SK-N-SH (cell line): ENCODE results near the gene LRRC8E. TPM values are rescaled to one million over a fixed set of nuclear protein-coding genes. Genes with fewer than 3 reads are reported as not detected.
"Not testable (repeated sequence)": the region's sequence is repeated elsewhere in the genome, so short reads cannot be mapped to it uniquely, and the experiment has no call there.

Experiments used
- CTCF ChIA-PET: fragments of 300-600, 350-600 bp; formaldehyde crosslinking; extraction: SDS; loops from one replicate; lab custom pipeline; 2021; lab: Yijun Ruan, JAX
- POLR2A ChIA-PET: fragments of 350-600 bp; sonication (Branson Sonifier 250); formaldehyde crosslinking; extraction: SDS; loops from one replicate; lab custom pipeline; 2020; ENCODE audit warnings: antibody characterized with exemption, inconsistent platforms; lab: Yijun Ruan, JAX
- DNase-seq: peaks from one replicate; pipeline ENCODE4 v3.0.0; 2012
- H2AFZ ChIP-seq: fragments of 200-600 bp; sonication (generic); 2 replicates; pipeline ENCODE4 v1.8.1; 2016; ENCODE audit warnings: antibody characterized with exemption, mild to moderate bottlenecking, low read depth
- H3F3A ChIP-seq: fragments of 200-600 bp; sonication (generic); replicated peaks from 2 replicates; pipeline ENCODE3; 2016; ENCODE audit warnings: antibody characterized with exemption, mild to moderate bottlenecking; ENCODE audit not compliant: insufficient read depth
- H3K27ac ChIP-seq, 2 experiments: fragments of 200-500 bp in 1 of 2; fragments of 200-600 bp in 1 of 2; sonication (Bioruptor generic) in 1 of 2; sonication (generic), shearing (Covaris generic) in 1 of 2; 2 replicates each; pipeline versions ENCODE4 v1.5.1 to v1.6.1; 2014 to 2016; ENCODE audit warnings: low read depth in 2 of 2, inconsistent platforms in 1 of 2, low read length in 1 of 2, mild to moderate bottlenecking in 1 of 2, mixed read lengths in 1 of 2
- H3K27me3 ChIP-seq: fragments of 200-600 bp; sonication (generic), shearing (Covaris generic); 2 replicates; pipeline ENCODE4 v1.6.1; 2016; ENCODE audit warnings: mixed run types; ENCODE audit not compliant: insufficient read depth
- H3K36me3 ChIP-seq, 2 experiments: fragments of 200-500 bp in 1 of 2; fragments of 200-600 bp in 1 of 2; sonication (Bioruptor generic) in 1 of 2; sonication (generic) in 1 of 2; replicated peaks in 1 of 2; 2 replicates each; pipeline versions ENCODE3 to v1.5.1; 2014 to 2016; ENCODE audit warnings: low read length in 1 of 2, mild to moderate bottlenecking in 1 of 2; ENCODE audit not compliant: insufficient read depth in 2 of 2, control insufficient read depth in 1 of 2
- H3K4me1 ChIP-seq, 2 experiments: fragments of 200-500 bp in 1 of 2; fragments of 200-600 bp in 1 of 2; sonication (Bioruptor generic) in 1 of 2; sonication (generic), shearing (Covaris generic) in 1 of 2; 2 replicates each; pipeline versions ENCODE4 v1.5.1 to v1.6.1; 2014 to 2016; ENCODE audit warnings: low read depth in 1 of 2, low read length in 1 of 2, mixed run types in 1 of 2; ENCODE audit not compliant: insufficient read depth in 2 of 2, control insufficient read depth in 1 of 2
- H3K4me2 ChIP-seq: fragments of 200-600 bp; sonication (generic), shearing (Covaris generic); 2 replicates; pipeline ENCODE4 v1.6.1; 2017; ENCODE audit warnings: mixed run types
- H3K4me3 ChIP-seq, 2 experiments: fragments of 200-500 bp in 1 of 2; fragments of 200-600 bp in 1 of 2; sonication (Bioruptor generic) in 1 of 2; sonication (generic), shearing (Covaris generic) in 1 of 2; 2 replicates each; pipeline versions ENCODE4 v1.5.1 to v1.8.1; 2014 to 2016; ENCODE audit warnings: low read depth in 2 of 2, inconsistent platforms in 1 of 2, low read length in 1 of 2, mild to moderate bottlenecking in 1 of 2, mixed read lengths in 1 of 2, moderate library complexity in 1 of 2
- H3K79me2 ChIP-seq: fragments of 200-600 bp; sonication (generic); 2 replicates; pipeline ENCODE4 v1.8.1; 2017; ENCODE audit warnings: mild to moderate bottlenecking; ENCODE audit not compliant: insufficient read depth
- H3K9ac ChIP-seq: fragments of 200-600 bp; sonication (generic); 2 replicates; pipeline ENCODE4 v1.6.1; 2017; ENCODE audit warnings: mixed run types
- H3K9me2 ChIP-seq: fragments of 200-600 bp; sonication (generic); 2 replicates; pipeline ENCODE4 v1.6.1; 2017; ENCODE audit warnings: mixed run types
- H3K9me3 ChIP-seq: fragments of 200-600 bp; sonication (generic); 2 replicates; pipeline ENCODE4 v1.6.1; 2017; ENCODE audit warnings: mixed run types, mild to moderate bottlenecking, moderate library complexity
- H4K20me1 ChIP-seq: fragments of 200-600 bp; sonication (generic); 2 replicates; pipeline ENCODE4 v1.6.1; 2017; ENCODE audit warnings: mild to moderate bottlenecking, mixed run types; ENCODE audit not compliant: insufficient read depth
- JUND ChIP-seq: IDR thresholded peaks from 2 replicates; pipeline ENCODE4 v1.4.0; 2012
- RAD21 ChIP-seq: IDR thresholded peaks from 2 replicates; pipeline ENCODE4 v1.6.1; 2012; ENCODE audit warnings: mild to moderate bottlenecking, low read length
- WGBS: methylation state at CpG from one replicate; pipeline ENCODE4 v1.1.6; 2017; ENCODE audit warnings: low lambda C conversion rate; 5-methylcytosine and 5-hydroxymethylcytosine counted together
- polyA plus RNA-seq, 3 experiments: library from polyadenylated mRNA; depleted of rRNA; stranded (reverse); fragments of >200 nt; gene quantifications; 2 replicates each; pipeline ENCODE4 v1.2.3, GENCODE V29; 2012
- TF ChIP-seq, protein P1 (sequence below): fragments of 200-600 bp; sonication (generic); IDR thresholded peaks from 2 replicates; pipeline ENCODE4 v1.6.1; 2017; ENCODE audit warnings: antibody characterized with exemption, mild to moderate bottlenecking, moderate library complexity

The LRRC8E gene
- polyA plus RNA-seq, 1 of the 3 experiments (the other 2 are of a cell fraction): 0.02 TPM

- WGBS: 19% methylated on average over 16 of the region's 71 CpGs
- Histone ChIP-seq H3K79me2 (peaks cover 15% of the 10 kb centered on the region; the same call in 1 of the 2 replicates), H3K9me3 (no peaks in the 10 kb centered on the region), H3K27me3 (peaks cover 7% of the 10 kb centered on the region; the same call in 1 of the 2 replicates), H3K4me2 (0 out of 2 replicates have a peak overlapping the region, but pooled peaks have one; percentile 57), H3K9ac (no peak overlapping the region), H3K36me3 (peaks cover 0 to 18% of the 10 kb centered on the region in 2 experiments), H4K20me1 (peaks cover 12% of the 10 kb centered on the region), H3K4me3 (peak overlapping the region in 1 of 2 experiments; percentile 43; a peak in 2 of 4 replicates), H3K4me1 (peaks cover 10 to 29% of the 10 kb centered on the region in 2 experiments; a peak in 2 of 4 replicates), H3K27ac (no peak overlapping the region), H3F3A (peaks cover 10% of the 10 kb centered on the region), H2AFZ (no peak overlapping the region), H3K9me2 (no peaks in the 10 kb centered on the region)
- DNase-seq: peak; percentile 83
- ChIA-PET POLR2A (interaction anchor here (1.0 to 2.2 kb wide), 6 partner anchors 10 to 55 kb away, joined by 3 to 6 read pairs (median 4); partner anchors contain the start of genes MAP2K7 and TIMM44), CTCF (interaction anchor here (0.7 to 5.0 kb wide), 10 partner anchors 9 to 84 kb away, joined by 3 to 36 read pairs (median 8); partner anchors contain the start of genes CTXN1, MAP2K7 and TIMM44)
- TF ChIP-seq, protein P1, sequence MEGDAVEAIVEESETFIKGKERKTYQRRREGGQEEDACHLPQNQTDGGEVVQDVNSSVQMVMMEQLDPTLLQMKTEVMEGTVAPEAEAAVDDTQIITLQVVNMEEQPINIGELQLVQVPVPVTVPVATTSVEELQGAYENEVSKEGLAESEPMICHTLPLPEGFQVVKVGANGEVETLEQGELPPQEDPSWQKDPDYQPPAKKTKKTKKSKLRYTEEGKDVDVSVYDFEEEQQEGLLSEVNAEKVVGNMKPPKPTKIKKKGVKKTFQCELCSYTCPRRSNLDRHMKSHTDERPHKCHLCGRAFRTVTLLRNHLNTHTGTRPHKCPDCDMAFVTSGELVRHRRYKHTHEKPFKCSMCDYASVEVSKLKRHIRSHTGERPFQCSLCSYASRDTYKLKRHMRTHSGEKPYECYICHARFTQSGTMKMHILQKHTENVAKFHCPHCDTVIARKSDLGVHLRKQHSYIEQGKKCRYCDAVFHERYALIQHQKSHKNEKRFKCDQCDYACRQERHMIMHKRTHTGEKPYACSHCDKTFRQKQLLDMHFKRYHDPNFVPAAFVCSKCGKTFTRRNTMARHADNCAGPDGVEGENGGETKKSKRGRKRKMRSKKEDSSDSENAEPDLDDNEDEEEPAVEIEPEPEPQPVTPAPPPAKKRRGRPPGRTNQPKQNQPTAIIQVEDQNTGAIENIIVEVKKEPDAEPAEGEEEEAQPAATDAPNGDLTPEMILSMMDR: peak; percentile 52
- TF ChIP-seq JUND (no peak), RAD21 (peak; percentile 32)
These were observed 29.2 kb downstream of the LRRC8E start for GRCh38 chr19:7917267-7918061.

- POLR2A ChIA-PET: interaction anchor here (1.0 to 1.1 kb wide), 2 partner anchors 14 to 26 kb away, joined by 3 read pairs; partner anchors contain the start of genes MAP2K7 and TIMM44
- H3K4me3 ChIP-seq: not testable (repeated sequence)
- WGBS: 89% methylated on average over 27 of the region's 29 CpGs
These were observed 29.8 kb downstream of the LRRC8E start for GRCh38 chr19:7918062-7918614.

More at GRCh38 chr19:7918062-7918614, 29.8 kb downstream of the LRRC8E start:
- H3K9me3 ChIP-seq, H3K9ac ChIP-seq, H3K27me3 ChIP-seq, DNase-seq, H3K9me2 ChIP-seq, H3K27ac ChIP-seq: not testable (repeated sequence)
- Histone ChIP-seq H3K4me1 (peaks cover 10 to 29% of the 10 kb centered on the region in 2 experiments; a peak in 2 of 4 replicates), H4K20me1 (peaks cover 18% of the 10 kb centered on the region), H3K36me3 (peaks cover 0 to 18% of the 10 kb centered on the region in 2 experiments), H3K79me2 (peaks cover 15% of the 10 kb centered on the region; the same call in 1 of the 2 replicates), H3F3A (peaks cover 10% of the 10 kb centered on the region), H3K4me2 (0 out of 2 replicates have a peak overlapping the region, but pooled peaks have one; percentile 57)
- CTCF ChIA-PET: interaction anchor here (0.7 to 5.0 kb wide), 9 partner anchors 9 to 83 kb away, joined by 3 to 36 read pairs (median 8); partner anchors contain the start of genes CTXN1, MAP2K7 and TIMM44
- TF ChIP-seq, protein P1: peak; percentile 13
- TF ChIP-seq, all 33 proteins: peak for 1; not testable (repeated sequence) for 32
- not testable (repeated sequence) for H2AFZ ChIP-seq
